NCI-H2227 (cell line): Measurements from ENCODE around the gene CCSER1.
"Not testable (repeated sequence)": the region's sequence is repeated elsewhere in the genome, so short reads cannot be mapped to it uniquely, and the experiment has no call there.

ENCODE experiments used
- DNase-seq: peaks from one replicate; lab custom pipeline; 2025; ENCODE audit not compliant: unreplicated experiment; lab: John Stamatoyannopoulos, UW

Gene CCSER1

DNA sequence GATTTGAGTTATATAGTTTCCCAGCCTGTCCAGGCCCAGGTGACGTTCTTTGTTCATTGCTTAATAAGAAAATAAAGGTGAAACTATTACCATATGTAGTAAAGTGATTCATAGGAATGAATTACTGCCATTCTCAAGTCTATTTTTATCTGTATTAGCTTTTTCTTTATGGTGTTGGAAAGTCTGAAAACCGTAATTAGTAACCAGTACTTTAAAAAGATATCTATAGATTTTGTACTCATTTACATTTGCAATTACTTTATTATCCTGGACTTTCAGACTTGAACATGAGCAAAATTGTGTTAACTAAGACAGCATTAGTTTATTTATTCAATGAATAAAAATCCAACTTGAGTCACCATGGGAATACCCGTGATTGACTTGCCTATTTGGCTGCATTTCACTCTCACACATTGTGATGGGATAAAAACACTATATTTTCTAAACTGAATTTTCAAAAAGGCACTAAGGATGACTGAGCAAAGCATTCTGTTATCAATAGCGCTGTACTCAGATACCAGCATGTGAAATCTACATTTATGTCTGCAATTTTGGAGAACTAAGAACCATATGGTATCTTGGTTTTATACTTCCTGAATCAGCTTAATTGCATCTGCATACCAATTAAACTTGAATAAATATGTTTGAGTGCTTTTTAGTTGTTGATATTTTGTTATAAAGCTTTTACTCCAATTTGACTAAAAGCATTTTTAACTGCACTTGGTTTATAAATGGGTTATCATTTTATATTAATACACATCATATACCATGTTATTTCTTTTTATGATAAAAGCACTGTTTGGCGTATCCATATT, 154.6 kb downstream of the CCSER1 start:
- DNase-seq, result no peak

- no peak for DNase-seq
Observed at GRCh38 chr4:90290345-90290744, 163.2 kb downstream of the CCSER1 start.

- DNase-seq, result no peak
Observed at GRCh38 chr4:90292438-90292837, 165.2 kb downstream of the CCSER1 start.

- no peak for DNase-seq
Observed at GRCh38 chr4:90293320-90293719, 166.1 kb downstream of the CCSER1 start.

DNA sequence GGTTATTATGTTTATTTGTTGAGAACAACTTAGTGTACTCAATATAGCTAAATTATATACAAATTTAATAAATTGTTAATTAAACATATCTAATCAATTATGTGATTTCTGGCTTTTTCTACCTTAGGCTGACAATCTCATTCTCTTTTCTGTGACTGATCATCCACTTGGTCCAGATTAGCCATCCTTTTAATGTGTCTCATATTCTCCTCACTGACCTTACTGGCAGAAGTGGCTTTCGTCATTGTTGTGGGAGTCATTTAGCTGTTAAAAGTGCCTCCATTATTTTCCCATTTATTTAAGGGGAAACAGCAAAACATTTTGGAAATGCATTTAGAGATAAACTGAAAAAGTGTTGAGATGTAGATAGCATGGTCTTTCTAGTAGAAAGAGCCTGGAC, 172.2 kb downstream of the CCSER1 start:
- no peak for DNase-seq

GRCh38 chr4:90306810-90307209, 179.6 kb downstream of the CCSER1 start:
- no peak for DNase-seq

GRCh38 chr4:90317140-90317539, 189.9 kb downstream of the CCSER1 start:
- DNase-seq, result not testable (repeated sequence)

GRCh38 chr4:90317785-90318184, 190.6 kb downstream of the CCSER1 start:
- DNase-seq, result no peak

DNA sequence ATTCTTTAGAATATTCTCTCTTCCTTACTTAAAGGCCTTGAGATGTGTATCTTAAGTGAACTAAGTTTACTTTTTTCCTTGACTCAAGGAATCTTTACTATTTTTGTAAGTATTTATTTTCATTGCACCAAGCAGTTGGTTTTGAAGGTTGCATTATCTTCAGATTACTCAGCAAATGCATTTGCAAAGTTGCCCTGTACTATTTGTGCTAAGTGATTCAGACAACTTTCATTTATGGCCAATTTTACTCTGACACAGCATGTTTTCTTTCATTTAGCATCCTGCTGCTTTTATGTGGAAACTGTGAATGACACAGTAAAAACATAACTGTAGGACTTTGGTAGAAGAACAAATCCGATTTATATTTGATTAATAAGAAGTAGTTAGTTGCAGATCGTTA, 191.0 kb downstream of the CCSER1 start:
- DNase-seq, result no peak

DNA sequence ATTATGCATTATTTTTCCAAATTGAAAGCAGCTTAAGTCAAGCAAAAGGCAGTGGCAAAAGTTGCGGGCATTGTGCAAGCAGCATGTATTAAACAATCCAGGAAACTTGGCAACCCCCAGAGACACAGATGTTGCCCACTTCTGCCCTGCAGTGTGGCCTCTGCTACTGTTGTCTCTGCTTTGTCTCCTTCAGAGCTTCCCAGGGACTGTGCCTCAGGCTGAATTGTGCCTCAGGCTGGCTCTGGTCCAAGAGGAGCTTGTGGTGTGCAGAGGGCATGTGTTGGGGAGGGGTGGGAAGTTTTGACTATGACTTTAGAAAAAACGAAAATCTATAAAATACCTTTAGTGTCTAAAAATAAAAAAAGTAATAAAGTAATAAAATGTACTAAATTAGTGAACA, 201.4 kb downstream of the CCSER1 start:
- DNase-seq, result no peak

DNA sequence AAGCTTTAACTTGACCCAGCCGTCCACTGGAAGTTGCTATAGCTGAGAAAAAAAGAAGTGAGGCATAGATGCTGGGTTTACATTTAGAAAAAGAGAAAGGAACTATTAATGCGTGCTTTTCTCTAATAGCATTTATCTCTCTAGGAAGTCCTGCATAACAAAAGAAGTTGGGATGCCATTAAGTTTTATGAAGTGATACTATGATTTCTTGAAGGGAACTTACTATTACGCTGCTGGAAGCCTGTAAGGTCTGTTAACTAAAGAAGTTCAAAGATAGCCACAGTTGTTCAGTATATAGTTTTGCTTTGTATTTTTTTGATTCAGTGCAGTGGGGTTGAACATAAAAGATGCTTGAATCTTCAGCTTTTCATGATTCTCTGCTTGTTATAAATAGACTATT, 203.4 kb downstream of the CCSER1 start:
- no peak for DNase-seq

GRCh38 chr4:90345549-90346215, 218.5 kb downstream of the CCSER1 start:
- DNase-seq, result no peak

- DNase-seq, result no peak
Observed at GRCh38 chr4:90349636-90350035, 222.4 kb downstream of the CCSER1 start.

DNA sequence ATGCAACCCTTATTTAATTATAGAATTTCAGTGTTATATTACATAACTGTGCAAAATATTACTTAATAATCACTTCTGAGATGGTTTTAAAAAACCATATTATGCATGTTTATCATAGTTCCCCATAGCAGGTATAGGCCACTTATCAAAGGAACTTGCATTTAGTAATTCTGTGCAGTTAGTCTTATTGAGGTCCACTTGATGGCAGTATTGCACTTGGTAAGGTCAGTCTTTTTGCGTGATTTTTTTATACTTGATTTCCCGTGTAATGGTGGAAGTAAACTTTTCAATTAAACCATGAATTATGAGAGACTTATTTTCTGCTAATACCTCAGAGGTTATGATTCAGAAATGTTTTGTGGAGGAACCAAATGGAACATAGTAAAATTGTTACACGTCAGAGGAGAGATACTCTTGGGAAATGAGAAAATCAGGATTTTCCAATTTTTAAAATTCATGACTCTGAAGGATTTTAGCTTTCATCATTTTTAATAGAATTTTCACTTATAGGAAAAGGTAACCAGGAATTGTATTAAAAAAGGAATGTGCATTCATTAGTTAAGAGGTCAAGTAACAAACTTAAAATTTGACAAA, 230.0 kb downstream of the CCSER1 start:
- peak; percentile 29 for DNase-seq

GRCh38 chr4:90375081-90375480, 247.9 kb downstream of the CCSER1 start:
- DNase-seq, result no peak

DNA sequence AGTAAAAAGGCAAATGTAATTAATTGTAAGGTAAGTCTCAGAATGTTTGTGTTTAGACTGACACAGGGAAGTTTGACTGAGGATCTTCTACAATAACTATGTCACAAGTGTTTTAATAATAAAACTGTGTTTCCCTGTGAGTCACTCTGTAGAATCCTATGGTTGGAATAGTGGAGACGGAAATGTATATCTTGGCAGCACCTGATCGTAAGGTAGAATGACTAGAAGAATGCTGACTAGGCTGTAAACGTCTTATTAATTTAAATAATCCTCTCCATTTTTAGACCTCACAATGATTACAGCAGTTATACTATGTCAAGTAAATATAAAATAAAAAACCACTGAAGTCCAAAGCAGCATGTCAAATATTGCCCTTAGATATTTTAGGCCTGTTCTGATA, 266.0 kb downstream of the CCSER1 start:
- no peak for DNase-seq

- DNase-seq, result no peak
Observed at GRCh38 chr4:90403781-90404180, 276.6 kb downstream of the CCSER1 start.

GRCh38 chr4:90407897-90408296, 280.7 kb downstream of the CCSER1 start:
- DNase-seq, result not testable (repeated sequence)

- not testable (repeated sequence) for DNase-seq
Observed at GRCh38 chr4:90412786-90413185, 285.6 kb downstream of the CCSER1 start.

- DNase-seq, result no peak
Observed at GRCh38 chr4:90415116-90415515, 287.9 kb downstream of the CCSER1 start.

GRCh38 chr4:90419124-90419711, 292.0 kb downstream of the CCSER1 start:
- DNase-seq, result peak; percentile 30

DNA sequence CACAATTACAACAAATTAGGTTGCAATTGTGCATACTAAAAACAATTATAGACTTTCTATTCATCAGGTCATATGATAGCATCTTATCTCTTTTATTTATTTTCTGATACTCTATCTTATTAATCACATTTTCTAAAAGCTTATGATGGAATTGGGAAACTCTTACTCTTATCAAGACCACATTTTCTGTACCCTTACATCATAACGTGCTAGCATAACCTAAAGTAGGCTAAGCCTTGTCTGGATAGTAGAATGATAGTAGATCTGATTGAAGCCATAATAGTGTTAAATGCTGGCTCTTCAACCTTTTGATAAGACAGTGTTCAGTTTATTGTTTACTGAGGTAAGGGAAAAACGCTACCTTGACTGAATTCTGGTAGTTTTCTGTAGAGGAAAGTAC, 294.0 kb downstream of the CCSER1 start:
- no peak for DNase-seq
